K562 (cell line): ENCODE results near the gene EMC6.

Experiments used
- DMBX1 ChIP-seq: fragments of 250-450 bp; sonication (Bioruptor Pico); IDR thresholded peaks from 2 replicates; pipeline ENCODE4 v1.8.0; 2022; ENCODE audit warnings: inconsistent platforms, mild to moderate bottlenecking, moderate library complexity, borderline replicate concordance
- GTF2E2 ChIP-seq: fragments of 200-800 bp; sonication (Bioruptor generic); IDR thresholded peaks from 2 replicates; pipeline ENCODE4 v1.6.1; 2016; ENCODE audit warnings: missing genetic modification characterization, missing compliant biosample characterization
- HDAC2 ChIP-seq: fragments of 450-650 bp; IDR thresholded peaks from 2 replicates; pipeline ENCODE4 v1.6.1; 2016; ENCODE audit warnings: mild to moderate bottlenecking
- JUN ChIP-seq, 2 experiments: sonication (generic) in 1 of 2; formaldehyde crosslinking in 1 of 2; IDR thresholded peaks; 2 replicates each; pipeline versions ENCODE4 v1.6.1 to v1.8.0; 2012 to 2022; ENCODE audit warnings: borderline replicate concordance in 2 of 2, mild to moderate bottlenecking in 2 of 2, improper control_type of control experiment in 1 of 2, low read depth in 1 of 2, low read length in 1 of 2, missing genetic modification reagents in 1 of 2
- KDM2B ChIP-seq: fragments of 250-450 bp; sonication (Bioruptor Pico); IDR thresholded peaks from 2 replicates; pipeline ENCODE4 v1.8.0; 2021; ENCODE audit warnings: mild to moderate bottlenecking, moderate library complexity
- MAZ ChIP-seq, 2 experiments: fragments of 450-650 bp in 1 of 2; sonication (generic) in 1 of 2; formaldehyde crosslinking; IDR thresholded peaks in 1 of 2; conservative IDR thresholded peaks in 1 of 2; 2 replicates each; pipeline versions ENCODE4 v1.4.0 to v1.5.0; 2020; ENCODE audit warnings: mild to moderate bottlenecking in 1 of 2, missing genetic modification reagents in 1 of 2
- RHOXF2B ChIP-seq: fragments of 250-450 bp; sonication (Bioruptor Pico); conservative IDR thresholded peaks from 2 replicates; pipeline ENCODE4 v1.5.1; 2021
- TOE1 ChIP-seq, 2 experiments: fragments of 450-650 bp in 1 of 2; sonication (generic) in 1 of 2; formaldehyde crosslinking in 1 of 2; IDR thresholded peaks; 2 replicates each; pipeline versions ENCODE4 v1.7.1 to v1.8.0; 2016 to 2022; ENCODE audit warnings: borderline replicate concordance in 2 of 2, mild to moderate bottlenecking in 2 of 2, antibody characterized with exemption in 1 of 2, inconsistent platforms in 1 of 2, low read depth in 1 of 2, missing genetic modification reagents in 1 of 2, moderate library complexity in 1 of 2
- ZFP36 ChIP-seq: fragments of 150-350 bp; IDR thresholded peaks from 2 replicates; pipeline ENCODE4 v1.6.1; 2018; ENCODE audit warnings: low read length, low read depth; ENCODE audit not compliant: partially characterized antibody
- ZNF561 ChIP-seq: fragments of 450-650 bp; formaldehyde crosslinking; conservative IDR thresholded peaks from 2 replicates; pipeline ENCODE4 v1.4.0; 2020; ENCODE audit warnings: mild to moderate bottlenecking, moderate library complexity
- ZNF699 ChIP-seq: fragments of 250-450 bp; sonication (Bioruptor Pico); IDR thresholded peaks from 2 replicates; pipeline ENCODE4 v1.8.0; 2021; ENCODE audit warnings: mild to moderate bottlenecking, moderate library complexity; ENCODE audit not compliant: insufficient replicate concordance
- TF ChIP-seq, protein P1 (sequence below): IDR thresholded peaks from 2 replicates; pipeline ENCODE4 v1.6.1; 2016; ENCODE audit warnings: missing genetic modification characterization, missing compliant biosample characterization
- TF ChIP-seq, protein P2 (sequence below), 3 experiments: IDR thresholded peaks in 2 of 3; conservative IDR thresholded peaks in 1 of 3; 2 replicates each; pipeline ENCODE4 v1.5.1; 2011 to 2012; ENCODE audit warnings: low read length in 3 of 3, mild to moderate bottlenecking in 3 of 3, control low read depth in 2 of 3, improper control_type of control experiment in 1 of 3, inconsistent platforms in 1 of 3, low read depth in 1 of 3, mixed read lengths in 1 of 3, moderate library complexity in 1 of 3; ENCODE audit not compliant: insufficient read depth in 2 of 3

DNA sequence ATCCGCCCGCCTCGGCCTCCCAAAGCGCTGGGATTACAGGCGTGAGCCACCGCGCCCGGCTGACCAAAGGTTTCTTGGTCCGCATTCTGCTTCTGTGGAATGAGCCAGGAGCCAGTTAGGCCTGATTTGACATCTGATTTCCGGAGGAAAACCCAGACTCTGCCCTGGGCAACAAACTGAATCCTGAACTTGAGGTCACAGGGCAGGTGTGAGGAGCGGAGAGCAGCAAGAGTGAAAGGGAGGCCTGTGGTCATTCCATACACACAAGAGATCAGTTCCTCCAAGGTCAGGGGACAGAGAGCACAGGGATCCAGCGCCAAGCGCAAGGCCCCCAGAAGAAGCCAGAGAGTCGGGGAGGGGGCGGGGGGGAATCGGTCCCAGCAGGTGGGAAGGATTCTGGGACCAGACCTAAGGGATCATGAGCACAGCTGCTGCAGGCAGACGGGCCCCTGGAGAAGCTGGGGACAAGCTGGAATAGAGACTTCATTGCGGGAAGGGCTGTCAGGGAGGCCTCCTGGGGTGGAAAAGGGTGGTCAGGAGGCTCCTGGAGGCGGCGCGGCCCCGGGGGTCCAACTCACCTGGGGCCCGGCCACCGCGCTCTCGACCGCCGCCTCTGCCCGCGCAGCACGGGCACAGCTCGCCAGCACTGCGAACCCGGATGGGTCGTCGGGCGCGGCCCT, 33.0 kb upstream of the EMC6 start:
- TF ChIP-seq KDM2B (CRISPR knock-in tag) (no peak), GTF2E2 (tag) (no peak), MAZ (CRISPR knock-in tag; conservative IDR thresholded peaks at IDR 0.05 in 1 of 2, IDR thresholded peaks at IDR 0.05 in 1 of 2) (no peak), ZNF561 (CRISPR knock-in tag) (no peak), ZNF699 (CRISPR knock-in tag) (no peak), HDAC2 (no peak), ZFP36 (no peak), RHOXF2B (CRISPR knock-in tag) (no peak), TOE1 (IDR thresholded peaks at IDR 0.05; ENCODE audit: borderline replicate concordance) (peak; percentile 3; the same call in 1 of the 2 replicates), TOE1 (CRISPR knock-in tag; IDR thresholded peaks at IDR 0.05; ENCODE audit: borderline replicate concordance, low read depth) (no peak), JUN (IDR thresholded peaks at IDR 0.05; ENCODE audit: borderline replicate concordance, low read depth, low read length) (no peak), JUN (CRISPR knock-in tag; IDR thresholded peaks at IDR 0.05; ENCODE audit: borderline replicate concordance) (no peak), DMBX1 (CRISPR knock-in tag) (no peak)
- TF ChIP-seq, protein P1, sequence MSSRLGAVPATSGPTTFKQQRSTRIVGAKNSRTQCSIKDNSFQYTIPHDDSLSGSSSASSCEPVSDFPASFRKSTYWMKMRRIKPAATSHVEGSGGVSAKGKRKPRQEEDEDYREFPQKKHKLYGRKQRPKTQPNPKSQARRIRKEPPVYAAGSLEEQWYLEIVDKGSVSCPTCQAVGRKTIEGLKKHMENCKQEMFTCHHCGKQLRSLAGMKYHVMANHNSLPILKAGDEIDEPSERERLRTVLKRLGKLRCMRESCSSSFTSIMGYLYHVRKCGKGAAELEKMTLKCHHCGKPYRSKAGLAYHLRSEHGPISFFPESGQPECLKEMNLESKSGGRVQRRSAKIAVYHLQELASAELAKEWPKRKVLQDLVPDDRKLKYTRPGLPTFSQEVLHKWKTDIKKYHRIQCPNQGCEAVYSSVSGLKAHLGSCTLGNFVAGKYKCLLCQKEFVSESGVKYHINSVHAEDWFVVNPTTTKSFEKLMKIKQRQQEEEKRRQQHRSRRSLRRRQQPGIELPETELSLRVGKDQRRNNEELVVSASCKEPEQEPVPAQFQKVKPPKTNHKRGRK (tag), result no peak
- TF ChIP-seq, protein P2, sequence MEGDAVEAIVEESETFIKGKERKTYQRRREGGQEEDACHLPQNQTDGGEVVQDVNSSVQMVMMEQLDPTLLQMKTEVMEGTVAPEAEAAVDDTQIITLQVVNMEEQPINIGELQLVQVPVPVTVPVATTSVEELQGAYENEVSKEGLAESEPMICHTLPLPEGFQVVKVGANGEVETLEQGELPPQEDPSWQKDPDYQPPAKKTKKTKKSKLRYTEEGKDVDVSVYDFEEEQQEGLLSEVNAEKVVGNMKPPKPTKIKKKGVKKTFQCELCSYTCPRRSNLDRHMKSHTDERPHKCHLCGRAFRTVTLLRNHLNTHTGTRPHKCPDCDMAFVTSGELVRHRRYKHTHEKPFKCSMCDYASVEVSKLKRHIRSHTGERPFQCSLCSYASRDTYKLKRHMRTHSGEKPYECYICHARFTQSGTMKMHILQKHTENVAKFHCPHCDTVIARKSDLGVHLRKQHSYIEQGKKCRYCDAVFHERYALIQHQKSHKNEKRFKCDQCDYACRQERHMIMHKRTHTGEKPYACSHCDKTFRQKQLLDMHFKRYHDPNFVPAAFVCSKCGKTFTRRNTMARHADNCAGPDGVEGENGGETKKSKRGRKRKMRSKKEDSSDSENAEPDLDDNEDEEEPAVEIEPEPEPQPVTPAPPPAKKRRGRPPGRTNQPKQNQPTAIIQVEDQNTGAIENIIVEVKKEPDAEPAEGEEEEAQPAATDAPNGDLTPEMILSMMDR (IDR thresholded peaks at IDR 0.05 in 2 of 3, conservative IDR thresholded peaks at IDR 0.05 in 1 of 3; ENCODE audit: insufficient read depth in 2 of 3, low read depth in 1 of 3, low read length in 3 of 3), result no peak
